HL-60 (cell line): ENCODE results near the gene WT1.

Experiments
- DNase-seq, 2 experiments: peaks; one replicate each; pipeline ENCODE4 v3.0.0-alpha.2; 2010 to 2020; ENCODE audit warnings: low read depth in 1 of 2, low spot score in 1 of 2
- H3K27ac ChIP-seq: fragments of 250-450 bp; sonication (Bioruptor Pico); replicated peaks from 2 replicates; pipeline ENCODE4 v1.5.1; 2020; ENCODE audit warnings: mild to moderate bottlenecking, moderate library complexity
- H3K27me3 ChIP-seq: fragments of 250-450 bp; sonication (Bioruptor Pico); 2 replicates; pipeline ENCODE4 v1.5.1; 2021; ENCODE audit warnings: mild to moderate bottlenecking, moderate library complexity; ENCODE audit not compliant: insufficient read depth, poor library complexity, severe bottlenecking
- H3K4me3 ChIP-seq: replicated peaks from 2 replicates; pipeline ENCODE4 v1.5.1; 2011; ENCODE audit warnings: mild to moderate bottlenecking, control low read depth, low read length; ENCODE audit not compliant: insufficient read depth
- CTCF ChIP-seq: IDR thresholded peaks from one replicate; pipeline ENCODE4 v1.5.1; 2011; ENCODE audit warnings: low read length, control low read depth, inconsistent platforms; ENCODE audit not compliant: insufficient read depth
- GABPA ChIP-seq: IDR thresholded peaks from 2 replicates; pipeline ENCODE4 v1.6.1; 2012; ENCODE audit warnings: low read depth
- POLR2AphosphoS5 ChIP-seq: IDR thresholded peaks from 2 replicates; pipeline ENCODE4 v1.6.1; 2012; ENCODE audit warnings: low read depth
- REST ChIP-seq: IDR thresholded peaks from 2 replicates; pipeline ENCODE4 v1.6.1; 2012; ENCODE audit warnings: low read depth; ENCODE audit not compliant: insufficient replicate concordance
- SPI1 ChIP-seq: IDR thresholded peaks from 2 replicates; pipeline ENCODE4 v1.6.1; 2012; ENCODE audit warnings: low read depth, mild to moderate bottlenecking, borderline replicate concordance

WT1 gene

GRCh38 chr11:32343325-32344008 lies 91.9 kb downstream of the WT1 start:
- Histone ChIP-seq H3K4me3 (no peak overlapping the region), H3K27me3 (no peaks in the 10 kb centered on the region), H3K27ac (no peak overlapping the region)
- no peak for TF ChIP-seq GABPA
- TF ChIP-seq REST, result no peak
- no peak for TF ChIP-seq POLR2AphosphoS5
- TF ChIP-seq CTCF, result no peak
- TF ChIP-seq SPI1, result no peak
- DNase-seq, result no peak

GRCh38 chr11:32341620-32342613 lies 93.4 kb downstream of the WT1 start:
- TF ChIP-seq REST, result no peak
- no peak for TF ChIP-seq CTCF
- no peak for TF ChIP-seq POLR2AphosphoS5
- no peak for TF ChIP-seq GABPA
- no peak for TF ChIP-seq SPI1
- no peak overlapping the region for H3K27ac ChIP-seq
- DNase-seq, result no peak
- H3K27me3 ChIP-seq, result no peaks in the 10 kb centered on the region
- no peak overlapping the region for H3K4me3 ChIP-seq

- no peak for DNase-seq
- Histone ChIP-seq H3K4me3 (no peak overlapping the region), H3K27ac (no peak overlapping the region), H3K27me3 (no peaks in the 10 kb centered on the region)
- TF ChIP-seq SPI1 (no peak), POLR2AphosphoS5 (no peak), GABPA (no peak)
Measured at GRCh38 chr11:32340181-32340580, 95.2 kb downstream of the WT1 start.
